ENCODE results near the gene CFAP20.

DNA sequence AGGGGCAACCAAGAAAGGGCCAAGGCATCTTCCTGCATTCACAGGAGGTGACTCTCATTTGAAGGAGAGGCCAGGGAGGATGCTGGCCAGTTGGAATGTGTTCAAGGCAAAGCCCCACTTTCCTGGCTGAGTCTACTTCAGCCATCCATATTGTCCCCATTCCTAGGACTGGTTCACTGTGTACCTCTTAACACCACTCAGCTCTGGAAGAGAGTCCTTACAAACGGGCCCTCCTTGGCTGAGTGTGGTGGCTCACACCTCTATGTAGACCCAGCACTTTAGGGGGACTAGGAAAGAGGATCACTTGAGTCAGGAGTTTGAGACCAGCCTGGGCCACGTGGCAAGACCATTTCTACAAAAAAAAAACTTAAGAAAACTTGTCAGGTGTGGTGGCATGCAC, 28.1 kb upstream of the CFAP20 start:
- no peak for TF ChIP-seq POLR2A (IDR thresholded peaks at IDR 0.05)
- TF ChIP-seq, protein P1, sequence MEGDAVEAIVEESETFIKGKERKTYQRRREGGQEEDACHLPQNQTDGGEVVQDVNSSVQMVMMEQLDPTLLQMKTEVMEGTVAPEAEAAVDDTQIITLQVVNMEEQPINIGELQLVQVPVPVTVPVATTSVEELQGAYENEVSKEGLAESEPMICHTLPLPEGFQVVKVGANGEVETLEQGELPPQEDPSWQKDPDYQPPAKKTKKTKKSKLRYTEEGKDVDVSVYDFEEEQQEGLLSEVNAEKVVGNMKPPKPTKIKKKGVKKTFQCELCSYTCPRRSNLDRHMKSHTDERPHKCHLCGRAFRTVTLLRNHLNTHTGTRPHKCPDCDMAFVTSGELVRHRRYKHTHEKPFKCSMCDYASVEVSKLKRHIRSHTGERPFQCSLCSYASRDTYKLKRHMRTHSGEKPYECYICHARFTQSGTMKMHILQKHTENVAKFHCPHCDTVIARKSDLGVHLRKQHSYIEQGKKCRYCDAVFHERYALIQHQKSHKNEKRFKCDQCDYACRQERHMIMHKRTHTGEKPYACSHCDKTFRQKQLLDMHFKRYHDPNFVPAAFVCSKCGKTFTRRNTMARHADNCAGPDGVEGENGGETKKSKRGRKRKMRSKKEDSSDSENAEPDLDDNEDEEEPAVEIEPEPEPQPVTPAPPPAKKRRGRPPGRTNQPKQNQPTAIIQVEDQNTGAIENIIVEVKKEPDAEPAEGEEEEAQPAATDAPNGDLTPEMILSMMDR (IDR thresholded peaks at IDR 0.05) = no peak
